ENCODE measurements around the gene TOR3A.

Gene TOR3A

GRCh38 chr1:179048339-179049124, 33.3 kb upstream of the TOR3A start:
- Mint-ChIP-seq H3K27me3 (no peaks in the 10 kb centered on the region), H3K27ac (peak overlapping the region in 1 of 2 donors; percentile 12), H3K4me3 (no peak overlapping the region)

GRCh38 chr1:179052776-179053175, 29.1 kb upstream of the TOR3A start:
- Mint-ChIP-seq H3K27me3 (no peaks in the 10 kb centered on the region), H3K9me3 (no peaks in the 10 kb centered on the region), H3K4me3 (no peak overlapping the region), H3K27ac (no peak overlapping the region), H3K4me1 (ENCODE audit: low read depth in 2 of 2) (peaks cover 2 to 3% of the 10 kb centered on the region in 2 donors), H3K36me3 (ENCODE audit: insufficient read depth) (peaks cover 4% of the 10 kb centered on the region)
- ATAC-seq (replicated peaks) (no peak), DNase-seq (no peak)

More at GRCh38 chr1:179048339-179049124, 33.3 kb upstream of the TOR3A start:
- H3K36me3 Mint-ChIP-seq (ENCODE audit: insufficient read depth), result peaks cover 11% of the 10 kb centered on the region
- ATAC-seq (replicated peaks) (no peak), DNase-seq (no peak)
- no peaks in the 10 kb centered on the region for H3K9me3 Mint-ChIP-seq
- H3K4me1 Mint-ChIP-seq (ENCODE audit: low read depth in 2 of 2), result peaks cover 4 to 11% of the 10 kb centered on the region in 2 donors

GRCh38 chr1:179053486-179053885, 28.4 kb upstream of the TOR3A start:
- Mint-ChIP-seq H3K4me1 (ENCODE audit: low read depth in 2 of 2) (peaks cover 0 to 2% of the 10 kb centered on the region in 2 donors), H3K4me3 (no peak overlapping the region), H3K36me3 (ENCODE audit: insufficient read depth) (peaks cover 4% of the 10 kb centered on the region), H3K27me3 (no peaks in the 10 kb centered on the region), H3K9me3 (no peaks in the 10 kb centered on the region), H3K27ac (no peak overlapping the region)
- DNase-seq, result no peak
- no peak for ATAC-seq (replicated peaks)

- DNase-seq (no peak), ATAC-seq (replicated peaks) (no peak)
- no peaks in the 10 kb centered on the region for H3K9me3 Mint-ChIP-seq
- no peak overlapping the region for H3K4me3 Mint-ChIP-seq
- H3K27ac Mint-ChIP-seq, result no peak overlapping the region
- peaks cover 0 to 2% of the 10 kb centered on the region in 2 donors for H3K4me1 Mint-ChIP-seq (ENCODE audit: low read depth in 2 of 2)
- H3K36me3 Mint-ChIP-seq (ENCODE audit: insufficient read depth), result peaks cover 3% of the 10 kb centered on the region
- H3K27me3 Mint-ChIP-seq, result no peaks in the 10 kb centered on the region
These were observed 25.9 kb upstream of the TOR3A start for GRCh38 chr1:179055937-179056336.

- no peak for DNase-seq
These were observed 23.1 kb upstream of the TOR3A start for GRCh38 chr1:179058487-179059483.

GRCh38 chr1:179061360-179062282, 20.2 kb upstream of the TOR3A start:
- no peaks in the 10 kb centered on the region for H3K9me3 Mint-ChIP-seq
- H3K36me3 Mint-ChIP-seq (ENCODE audit: insufficient read depth), result peaks cover 26% of the 10 kb centered on the region

More at GRCh38 chr1:179058487-179059483, 23.1 kb upstream of the TOR3A start:
- H3K36me3 Mint-ChIP-seq (ENCODE audit: insufficient read depth), result peaks cover 16% of the 10 kb centered on the region
- H3K4me3 Mint-ChIP-seq, result no peak overlapping the region
- H3K27ac Mint-ChIP-seq, result no peak overlapping the region
- H3K9me3 Mint-ChIP-seq, result no peaks in the 10 kb centered on the region
- no peak for ATAC-seq (replicated peaks)
- H3K27me3 Mint-ChIP-seq, result no peaks in the 10 kb centered on the region
- H3K4me1 Mint-ChIP-seq (ENCODE audit: low read depth in 2 of 2), result peaks cover 0 to 5% of the 10 kb centered on the region in 2 donors

GRCh38 chr1:179066471-179066870, 15.4 kb upstream of the TOR3A start:
- Mint-ChIP-seq H3K9me3 (no peaks in the 10 kb centered on the region), H3K36me3 (ENCODE audit: insufficient read depth) (peaks cover 32% of the 10 kb centered on the region), H3K4me3 (no peak overlapping the region), H3K27ac (peak overlapping the region in 1 of 2 donors; percentile 8), H3K27me3 (no peaks in the 10 kb centered on the region), H3K4me1 (ENCODE audit: low read depth in 2 of 2) (peaks cover 0 to 4% of the 10 kb centered on the region in 2 donors)
- DNase-seq (no peak), ATAC-seq (replicated peaks) (no peak)

More at GRCh38 chr1:179061360-179062282, 20.2 kb upstream of the TOR3A start:
- ATAC-seq (replicated peaks) (no peak), DNase-seq (no peak)
- Mint-ChIP-seq H3K4me1 (ENCODE audit: low read depth in 2 of 2) (peaks cover 0 to 5% of the 10 kb centered on the region in 2 donors), H3K27me3 (no peaks in the 10 kb centered on the region), H3K27ac (no peak overlapping the region), H3K4me3 (no peak overlapping the region)

DNA sequence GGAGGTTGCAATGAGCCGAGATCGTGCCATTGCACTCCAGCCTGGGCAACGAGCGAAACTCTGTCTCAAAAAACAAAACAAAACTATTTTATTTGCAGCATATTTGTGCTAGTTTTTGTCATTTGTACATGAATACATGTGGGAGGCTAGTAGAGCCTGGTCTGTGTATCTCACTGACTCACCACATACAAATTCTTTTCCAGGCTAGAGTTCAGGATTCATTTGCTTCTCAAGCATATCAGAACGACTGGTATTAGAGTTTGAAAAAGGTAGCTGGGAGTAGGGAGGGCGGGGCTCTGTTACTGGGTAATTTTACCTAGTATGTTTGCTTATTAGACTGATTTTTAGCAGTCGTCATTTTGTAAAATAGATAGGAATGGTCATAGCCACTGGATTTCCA, 4.5 kb upstream of the TOR3A start:
- H3K9me3 Mint-ChIP-seq, result no peaks in the 10 kb centered on the region
- ATAC-seq (replicated peaks) (no peak), DNase-seq (no peak)
- H3K27ac Mint-ChIP-seq, result no peak overlapping the region
- H3K27me3 Mint-ChIP-seq, result no peaks in the 10 kb centered on the region
- peaks cover 13 to 14% of the 10 kb centered on the region in 2 donors for H3K4me1 Mint-ChIP-seq (ENCODE audit: low read depth in 2 of 2)
- peaks cover 19% of the 10 kb centered on the region for H3K36me3 Mint-ChIP-seq (ENCODE audit: insufficient read depth)
- no peak overlapping the region for H3K4me3 Mint-ChIP-seq

GRCh38 chr1:179079113-179079761, 2.6 kb upstream of the TOR3A start:
- Mint-ChIP-seq H3K4me1 (ENCODE audit: low read depth in 2 of 2) (peaks cover 19 to 26% of the 10 kb centered on the region in 2 donors), H3K27ac (peak overlapping the region in 1 of 2 donors; percentile 56), H3K27me3 (no peaks in the 10 kb centered on the region), H3K36me3 (ENCODE audit: insufficient read depth) (peaks cover 17% of the 10 kb centered on the region), H3K4me3 (no peak overlapping the region), H3K9me3 (no peaks in the 10 kb centered on the region)
- peak; percentile 25 for ATAC-seq (replicated peaks)
- peak; percentile 49 to 57 (median 52) for DNase-seq

DNA sequence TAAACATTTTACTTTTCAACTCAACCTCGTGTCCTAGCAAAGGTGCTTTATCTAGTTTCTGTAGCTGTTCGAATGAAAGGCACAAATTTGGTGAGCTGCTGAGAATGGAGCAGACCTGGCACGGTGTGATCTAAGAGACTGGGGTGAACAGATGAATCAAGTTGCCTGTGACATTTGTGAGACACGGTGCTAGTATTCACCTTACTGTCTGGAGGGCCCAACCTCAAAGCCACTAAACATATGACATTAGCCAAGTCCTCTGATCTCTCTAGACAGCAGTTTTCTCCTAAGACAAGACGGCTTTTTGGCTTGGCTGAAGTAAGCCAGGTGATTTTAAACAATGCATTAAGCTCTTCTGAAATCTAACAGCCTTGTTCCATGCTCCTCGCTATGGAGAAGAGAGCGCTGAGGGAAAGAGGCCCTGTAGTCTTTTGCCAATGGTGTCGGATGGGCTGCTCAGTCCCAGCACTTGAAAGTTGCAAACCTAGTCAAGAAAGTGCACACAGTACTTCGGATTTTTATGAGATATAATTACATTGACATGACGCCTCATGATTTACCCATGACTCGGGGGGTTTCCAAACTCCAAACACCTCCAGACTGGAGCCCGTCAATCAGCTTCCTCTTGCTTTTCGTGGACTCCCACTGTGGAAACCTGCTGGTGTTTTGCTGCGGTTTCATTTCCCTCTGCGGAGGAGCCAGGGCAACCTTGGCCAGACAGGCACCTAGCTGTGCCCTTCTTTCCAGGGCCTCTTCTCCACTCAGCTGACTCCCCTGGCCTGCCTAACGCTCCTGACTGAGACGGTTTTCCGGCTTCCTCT, 794 bp upstream of the TOR3A start:
- Mint-ChIP-seq H3K4me3 (peak overlapping the region; percentile 99), H3K36me3 (ENCODE audit: insufficient read depth) (peaks cover 28% of the 10 kb centered on the region), H3K27me3 (no peaks in the 10 kb centered on the region), H3K4me1 (ENCODE audit: low read depth in 2 of 2) (peaks cover 21 to 26% of the 10 kb centered on the region in 2 donors), H3K27ac (peak overlapping the region; percentile 97 to 98), H3K9me3 (no peaks in the 10 kb centered on the region)
- DNase-seq, result peak; percentile 34 to 40 (median 39)
- ATAC-seq (replicated peaks), result peak; percentile 43

GRCh38 chr1:179082333-179082998, 596 bp downstream of the TOR3A start:
- ATAC-seq (replicated peaks), result peak; percentile 34
- peak; percentile 11 to 24 (median 12) for DNase-seq
- Mint-ChIP-seq H3K27me3 (no peaks in the 10 kb centered on the region), H3K4me1 (ENCODE audit: low read depth in 2 of 2) (peaks cover 21 to 26% of the 10 kb centered on the region in 2 donors), H3K4me3 (peak overlapping the region; percentile 99), H3K36me3 (ENCODE audit: insufficient read depth) (peaks cover 33% of the 10 kb centered on the region), H3K9me3 (no peaks in the 10 kb centered on the region), H3K27ac (peak overlapping the region; percentile 97 to 98)
